NCI-H82 treated with DMSO at 0.1 percent for 48 hours (cell line): Measurements from ENCODE around the gene CCDC27.

ENCODE experiments used
- DNase-seq: peaks from one replicate; lab custom pipeline; 2025; ENCODE audit not compliant: unreplicated experiment; lab: John Stamatoyannopoulos, UW

Gene CCDC27

GRCh38 chr1:3750741-3751140, 1.5 kb upstream of the CCDC27 start:
- no peak for DNase-seq

- no peak for DNase-seq
Observed at GRCh38 chr1:3753656-3754454, 1.6 kb downstream of the CCDC27 start.

- DNase-seq, result no peak
Observed at GRCh38 chr1:3756394-3756793, 4.1 kb downstream of the CCDC27 start.

GRCh38 chr1:3759164-3759563, 6.9 kb downstream of the CCDC27 start:
- DNase-seq, result no peak

- no peak for DNase-seq
Observed at GRCh38 chr1:3759796-3760195, 7.5 kb downstream of the CCDC27 start.

- no peak for DNase-seq
Observed at GRCh38 chr1:3761296-3762010, 9.2 kb downstream of the CCDC27 start.

GRCh38 chr1:3762151-3762872, 10.1 kb downstream of the CCDC27 start:
- no peak for DNase-seq

GRCh38 chr1:3762873-3763228, 10.6 kb downstream of the CCDC27 start:
- DNase-seq, result no peak

GRCh38 chr1:3763351-3764125, 11.3 kb downstream of the CCDC27 start:
- no peak for DNase-seq

- no peak for DNase-seq
Observed at GRCh38 chr1:3767328-3767925, 15.2 kb downstream of the CCDC27 start.

- no peak for DNase-seq
Observed at GRCh38 chr1:3768811-3769390, 16.7 kb downstream of the CCDC27 start.

- DNase-seq, result no peak
Observed at GRCh38 chr1:3770047-3770765, 18.0 kb downstream of the CCDC27 start.

- DNase-seq, result no peak
Observed at GRCh38 chr1:3771108-3772026, 19.1 kb downstream of the CCDC27 start.

- peak; percentile 74 for DNase-seq
Observed at GRCh38 chr1:3772027-3772714, 19.9 kb downstream of the CCDC27 start.

- DNase-seq, result no peak
Observed at GRCh38 chr1:3772715-3773571, 20.7 kb downstream of the CCDC27 start, which contains the start of gene SMIM1. TSS of gene SMIM1 (plus strand) at chr1:3772749. CDS start at chr1:3775374, 2,625 bp downstream.

- no peak for DNase-seq
Observed at GRCh38 chr1:3773572-3774275, 21.5 kb downstream of the CCDC27 start.
